UCSD-AML1 (cell line): ENCODE data around the gene CAMTA1.

Experiments used
- DNase-seq: peaks from one replicate; lab custom pipeline; 2025; ENCODE audit not compliant: unreplicated experiment; lab: John Stamatoyannopoulos, UW

CAMTA1 gene

DNA sequence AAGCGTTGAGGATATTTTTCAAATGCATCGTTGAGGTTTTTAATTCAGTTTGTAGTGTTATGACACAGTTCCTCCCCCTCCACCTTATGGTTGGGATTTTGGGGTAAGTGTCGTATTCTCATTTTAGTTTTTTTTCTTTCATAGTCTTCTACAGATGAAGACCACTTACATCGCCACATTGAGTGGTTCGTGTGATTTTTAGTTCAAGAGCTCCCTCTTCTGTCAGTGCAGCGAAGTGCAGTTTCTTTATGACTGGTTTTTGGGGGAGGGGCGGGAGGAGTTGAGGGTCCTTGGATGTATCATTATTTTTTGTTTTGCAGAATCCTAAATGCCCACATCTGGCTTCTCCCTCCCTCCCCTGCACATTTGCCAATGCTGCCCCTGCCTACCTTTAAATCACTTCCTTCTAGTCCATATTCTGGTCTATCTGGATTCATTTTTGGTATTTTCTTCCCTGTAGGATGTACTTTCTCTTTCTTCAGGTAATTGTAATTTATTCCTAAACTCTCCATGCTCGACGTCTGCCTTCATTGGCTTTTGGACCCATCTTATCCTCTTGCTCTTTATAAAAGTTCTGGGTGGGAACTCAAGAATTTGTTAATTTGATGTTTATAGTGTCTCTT lies 433.1 kb downstream of the CAMTA1 start:
- no peak for DNase-seq

DNA sequence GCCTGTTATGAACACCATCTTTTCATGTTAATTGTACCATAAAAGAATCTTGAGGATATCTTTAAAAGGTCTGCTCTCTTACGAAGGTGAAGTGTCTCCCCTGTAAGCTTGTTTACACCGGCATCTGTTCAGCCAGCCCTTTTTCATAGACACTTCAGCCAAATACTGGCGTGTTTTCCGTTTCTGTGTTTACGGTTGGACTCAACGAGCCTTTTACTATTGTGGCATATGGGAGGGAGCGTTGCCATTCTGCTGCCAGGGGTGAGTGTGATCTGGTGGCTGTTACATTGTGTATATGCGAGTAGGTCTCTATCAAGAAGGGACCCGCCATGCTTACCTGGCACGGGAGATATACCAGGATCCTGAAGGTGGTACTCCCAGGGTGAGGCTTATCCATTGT lies 433.8 kb downstream of the CAMTA1 start:
- no peak for DNase-seq

- DNase-seq, result no peak
These were observed 434.8 kb downstream of the CAMTA1 start for GRCh38 chr1:7220007-7220406.

- no peak for DNase-seq
These were observed 435.5 kb downstream of the CAMTA1 start for GRCh38 chr1:7220712-7221252.

GRCh38 chr1:7221826-7222694 lies 436.8 kb downstream of the CAMTA1 start:
- no peak for DNase-seq

DNA sequence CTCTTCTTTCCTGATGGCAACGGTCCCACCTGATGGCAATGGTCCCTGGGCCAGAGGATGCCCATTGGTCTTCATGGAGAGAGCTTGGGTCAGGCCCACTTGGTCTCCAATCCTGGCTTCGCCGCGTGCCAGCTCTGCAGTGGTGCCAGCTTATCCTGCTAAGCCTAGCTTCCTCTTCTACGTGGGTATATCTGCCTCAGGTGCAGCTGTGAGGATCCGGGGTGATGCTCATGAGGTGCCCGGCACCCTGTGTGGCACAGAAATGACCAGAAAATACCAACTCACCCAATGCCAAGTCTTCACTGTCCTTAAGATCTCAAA lies 437.4 kb downstream of the CAMTA1 start:
- no peak for DNase-seq

DNA sequence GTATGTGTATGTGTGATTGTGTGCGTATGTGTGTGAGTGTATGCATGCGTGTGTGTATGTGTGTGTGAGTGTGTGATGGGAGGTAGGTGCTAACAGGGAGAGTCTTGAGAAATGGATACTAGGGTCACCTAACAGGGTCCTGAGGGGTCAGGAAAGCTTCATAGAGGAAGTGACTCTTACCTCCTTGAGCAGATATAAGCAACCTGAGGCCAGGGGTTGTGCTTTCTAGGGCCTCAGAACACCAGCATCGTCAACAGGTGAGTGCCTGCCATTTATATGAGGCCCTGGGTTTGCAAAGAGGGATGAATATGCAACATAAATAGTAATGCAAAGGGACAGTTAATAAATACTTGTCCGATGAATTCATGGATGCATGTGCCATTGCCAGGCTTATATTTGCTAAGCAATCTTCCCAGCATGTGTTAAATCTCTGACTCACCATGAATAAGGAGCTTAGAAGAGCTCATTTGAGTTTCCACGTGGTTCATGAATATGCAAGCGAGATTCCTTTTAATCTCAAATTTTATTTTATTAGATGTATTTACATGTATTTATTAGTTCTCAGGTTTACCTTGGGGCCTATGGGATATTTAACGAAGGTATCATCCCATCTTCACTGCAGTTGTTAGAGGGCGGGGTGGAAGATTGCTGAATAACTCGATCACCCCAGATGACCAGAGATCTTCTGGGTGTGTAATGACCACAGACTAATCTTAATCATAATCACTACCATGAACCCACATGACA lies 438.3 kb downstream of the CAMTA1 start:
- DNase-seq, result no peak

- no peak for DNase-seq
These were observed 438.9 kb downstream of the CAMTA1 start for GRCh38 chr1:7224081-7224534.

- DNase-seq, result peak; percentile 25
These were observed 439.4 kb downstream of the CAMTA1 start for GRCh38 chr1:7224644-7225043.

DNA sequence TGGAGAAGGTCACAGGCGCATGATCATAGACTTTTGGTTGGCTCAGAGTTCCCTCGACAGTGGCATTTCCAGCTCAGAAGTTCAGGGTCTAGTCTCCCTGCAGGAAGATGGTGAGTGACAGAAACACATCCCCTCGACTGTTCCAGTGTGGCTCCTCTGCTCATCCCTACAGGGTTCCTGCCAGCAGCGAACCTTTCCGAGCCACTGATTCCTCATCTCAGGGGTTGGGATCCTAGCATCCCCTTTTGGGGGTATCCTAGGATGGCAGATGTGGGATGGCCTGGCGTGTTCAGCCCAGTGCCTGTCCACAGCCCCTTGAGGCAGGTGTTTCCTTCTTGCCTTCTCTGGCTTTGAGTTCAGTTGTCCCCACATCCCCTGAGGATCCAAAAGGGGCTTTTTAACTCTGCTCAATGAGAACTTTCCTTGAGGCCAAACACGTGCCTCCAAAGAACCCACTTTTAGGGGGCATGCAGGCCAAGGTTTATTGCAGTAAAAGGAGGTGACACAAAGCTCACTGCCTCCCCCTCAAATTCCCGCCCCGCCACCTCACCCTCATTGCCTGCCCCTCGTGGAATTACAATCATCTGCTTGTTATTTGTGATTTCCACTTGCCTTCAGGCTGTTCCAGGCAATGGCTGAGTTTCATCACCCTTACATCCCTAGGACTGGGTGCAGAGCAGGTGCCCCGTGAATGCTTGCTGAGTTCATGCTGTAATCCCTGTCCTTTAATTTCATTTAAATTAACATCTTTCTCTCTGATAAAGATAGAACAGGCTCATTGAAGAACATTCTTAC lies 440.7 kb downstream of the CAMTA1 start:
- no peak for DNase-seq

DNA sequence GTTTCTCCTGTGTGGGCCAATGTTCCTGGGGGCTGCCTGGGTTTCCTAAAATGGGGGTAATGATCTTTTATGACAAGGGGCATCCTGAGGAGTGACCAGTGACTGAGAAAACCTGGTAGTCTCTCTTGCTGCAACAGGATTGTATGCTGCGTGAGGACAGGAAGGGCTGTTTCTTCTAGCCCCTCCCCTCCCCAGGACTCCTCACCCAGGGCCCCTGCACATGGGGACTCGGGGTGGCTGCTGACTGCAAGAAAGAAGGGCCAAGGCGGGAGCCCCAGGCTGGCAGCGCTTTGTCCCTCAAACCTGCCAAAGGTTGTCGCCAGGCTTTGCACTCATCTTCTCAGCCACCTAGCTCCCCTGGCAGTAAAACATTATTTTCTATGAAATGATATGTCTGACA lies 442.4 kb downstream of the CAMTA1 start:
- no peak for DNase-seq

- DNase-seq, result no peak
These were observed 443.2 kb downstream of the CAMTA1 start for GRCh38 chr1:7228252-7228961.

GRCh38 chr1:7229186-7229585 lies 443.9 kb downstream of the CAMTA1 start:
- no peak for DNase-seq

DNA sequence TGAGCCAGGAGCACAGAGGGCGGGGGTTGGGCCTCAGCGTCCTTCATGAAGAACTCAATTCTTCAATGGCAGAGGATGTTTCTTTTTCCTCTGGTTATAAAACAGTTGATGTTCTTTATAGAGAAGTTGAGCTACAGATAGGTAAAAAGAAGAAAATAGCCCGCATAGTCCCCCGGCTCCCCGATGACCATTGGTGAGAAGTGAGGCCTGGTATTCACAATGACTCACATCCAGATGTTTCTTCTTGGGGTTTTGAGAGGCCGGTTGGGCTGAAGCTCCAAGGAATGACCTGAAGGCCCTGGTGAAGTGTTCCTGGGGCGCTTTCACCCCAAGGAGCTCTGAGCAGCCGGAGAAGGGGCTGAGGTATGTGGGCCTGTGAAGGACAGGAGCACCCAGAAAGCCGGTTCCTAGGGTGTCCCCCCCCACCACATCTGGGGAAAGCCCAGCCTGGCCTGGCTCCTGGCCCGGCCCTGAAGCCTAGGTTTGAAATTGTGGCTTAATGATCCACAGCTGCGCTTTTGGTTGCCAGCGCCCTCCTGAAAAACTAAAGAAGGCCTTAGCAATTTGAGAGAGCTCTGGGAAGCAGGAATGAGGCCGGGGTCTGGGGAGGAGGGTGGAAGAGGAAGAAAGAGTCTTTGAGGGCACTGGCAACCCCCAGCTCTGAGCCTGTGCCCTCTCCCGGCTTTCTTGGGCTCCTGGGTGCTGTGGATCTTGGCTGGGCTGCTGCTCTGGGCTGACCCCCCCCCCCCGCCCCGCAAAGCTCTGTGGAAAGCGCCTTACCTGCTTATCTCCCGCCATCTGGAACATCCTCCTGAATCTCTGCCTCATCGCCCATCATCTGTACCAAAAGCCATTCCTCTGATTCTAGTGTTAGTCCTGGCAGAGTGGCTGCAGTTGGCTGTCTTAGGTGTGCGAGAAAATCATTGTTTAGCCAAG lies 444.7 kb downstream of the CAMTA1 start:
- DNase-seq, result no peak

GRCh38 chr1:7232441-7233236 lies 447.4 kb downstream of the CAMTA1 start:
- DNase-seq, result no peak

DNA sequence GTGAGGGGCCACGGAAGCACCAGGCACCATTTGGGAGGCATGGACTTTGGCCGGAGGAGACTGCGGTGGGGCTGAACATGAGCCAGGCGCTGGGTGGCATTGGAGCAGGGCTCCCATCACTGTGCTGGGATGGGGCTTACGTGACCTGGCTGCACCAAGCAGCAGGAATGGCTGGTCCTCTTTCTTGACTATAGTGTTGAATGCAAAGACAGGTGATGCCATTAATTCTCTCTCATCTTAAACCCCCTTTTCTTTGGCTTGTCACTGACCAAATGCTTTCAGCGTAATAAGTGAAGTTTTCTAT lies 447.9 kb downstream of the CAMTA1 start:
- DNase-seq, result no peak

DNA sequence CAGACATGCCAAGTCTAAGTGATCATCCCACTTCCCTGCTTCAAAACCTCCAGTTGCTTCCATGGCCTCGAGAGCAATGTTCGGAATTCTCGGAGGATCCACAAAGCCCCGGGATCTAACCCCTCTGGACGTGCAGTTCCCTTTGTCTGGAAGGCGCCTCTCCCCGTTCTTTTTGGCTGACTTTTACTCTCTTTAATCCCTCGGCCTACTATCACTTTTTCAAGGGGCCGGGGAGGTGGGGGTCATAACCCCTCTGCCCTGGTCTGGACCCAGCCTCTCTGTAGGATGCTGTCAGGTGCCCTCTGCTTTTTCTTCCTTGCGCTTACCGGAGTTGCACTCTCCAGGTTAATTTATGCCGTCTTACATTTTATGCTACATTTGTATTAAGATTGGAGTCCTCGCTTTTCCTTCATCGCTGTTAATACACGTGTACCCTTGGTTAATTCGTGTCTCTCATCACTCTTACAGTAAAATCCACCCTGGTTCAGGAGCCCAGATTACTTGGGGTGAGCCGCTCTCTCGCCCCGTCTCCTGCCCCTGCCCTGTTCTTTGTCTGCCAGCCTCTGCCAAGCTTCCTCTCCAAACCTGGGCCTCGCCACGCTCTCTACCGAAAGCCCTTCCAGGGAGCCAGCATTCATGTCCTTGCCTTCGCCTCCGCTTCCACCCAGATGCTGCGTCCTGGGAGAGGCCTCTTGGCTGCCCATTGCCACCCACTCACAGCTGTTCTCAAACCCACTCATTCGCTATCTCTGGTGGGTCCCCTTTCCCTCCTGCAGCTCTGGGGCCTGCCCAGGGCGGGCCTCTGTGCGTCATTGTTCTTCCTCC lies 448.6 kb downstream of the CAMTA1 start:
- DNase-seq, result no peak

GRCh38 chr1:7234471-7234755 lies 449.2 kb downstream of the CAMTA1 start:
- DNase-seq, result no peak
